HFF-Myc (cell line): ENCODE results near the gene SPOCK2.

ENCODE experiments used
- DNase-seq: peaks from one replicate; pipeline ENCODE4 v3.0.0-alpha.2; 2011; ENCODE audit warnings: low read depth; ENCODE audit errors: extremely low read depth
- H3K4me3 ChIP-seq: replicated peaks from 2 replicates; pipeline ENCODE4 v1.5.1; 2011; ENCODE audit warnings: low read depth, mild to moderate bottlenecking, control low read depth, low read length
- TF ChIP-seq, protein P1 (sequence below): IDR thresholded peaks from 2 replicates; pipeline ENCODE4 v1.5.1; 2012; ENCODE audit warnings: mild to moderate bottlenecking, low read depth, low read length, control low read depth; ENCODE audit errors: missing control alignments

SPOCK2 gene

DNA sequence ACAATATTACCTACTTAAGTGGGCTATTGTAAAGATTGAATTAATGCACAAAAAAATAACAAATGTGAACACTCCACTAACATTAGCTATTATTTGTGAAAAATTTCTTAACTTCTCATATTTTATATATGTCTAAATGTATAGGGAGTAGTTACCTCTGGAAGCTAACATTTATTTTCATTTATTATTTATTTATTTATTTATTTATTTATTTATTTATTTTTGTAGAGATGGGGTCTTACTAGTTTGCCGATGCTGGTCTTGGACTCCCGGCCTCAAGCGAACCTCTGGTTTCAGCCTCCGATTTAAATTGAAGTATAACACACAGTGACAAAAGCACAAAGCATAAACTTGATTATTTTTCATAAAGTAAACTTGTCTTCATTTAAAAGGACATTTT, 5.1 kb upstream of the SPOCK2 start:
- TF ChIP-seq, protein P1, sequence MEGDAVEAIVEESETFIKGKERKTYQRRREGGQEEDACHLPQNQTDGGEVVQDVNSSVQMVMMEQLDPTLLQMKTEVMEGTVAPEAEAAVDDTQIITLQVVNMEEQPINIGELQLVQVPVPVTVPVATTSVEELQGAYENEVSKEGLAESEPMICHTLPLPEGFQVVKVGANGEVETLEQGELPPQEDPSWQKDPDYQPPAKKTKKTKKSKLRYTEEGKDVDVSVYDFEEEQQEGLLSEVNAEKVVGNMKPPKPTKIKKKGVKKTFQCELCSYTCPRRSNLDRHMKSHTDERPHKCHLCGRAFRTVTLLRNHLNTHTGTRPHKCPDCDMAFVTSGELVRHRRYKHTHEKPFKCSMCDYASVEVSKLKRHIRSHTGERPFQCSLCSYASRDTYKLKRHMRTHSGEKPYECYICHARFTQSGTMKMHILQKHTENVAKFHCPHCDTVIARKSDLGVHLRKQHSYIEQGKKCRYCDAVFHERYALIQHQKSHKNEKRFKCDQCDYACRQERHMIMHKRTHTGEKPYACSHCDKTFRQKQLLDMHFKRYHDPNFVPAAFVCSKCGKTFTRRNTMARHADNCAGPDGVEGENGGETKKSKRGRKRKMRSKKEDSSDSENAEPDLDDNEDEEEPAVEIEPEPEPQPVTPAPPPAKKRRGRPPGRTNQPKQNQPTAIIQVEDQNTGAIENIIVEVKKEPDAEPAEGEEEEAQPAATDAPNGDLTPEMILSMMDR, result no peak
- no peak overlapping the region for H3K4me3 ChIP-seq
- DNase-seq, result no peak

DNA sequence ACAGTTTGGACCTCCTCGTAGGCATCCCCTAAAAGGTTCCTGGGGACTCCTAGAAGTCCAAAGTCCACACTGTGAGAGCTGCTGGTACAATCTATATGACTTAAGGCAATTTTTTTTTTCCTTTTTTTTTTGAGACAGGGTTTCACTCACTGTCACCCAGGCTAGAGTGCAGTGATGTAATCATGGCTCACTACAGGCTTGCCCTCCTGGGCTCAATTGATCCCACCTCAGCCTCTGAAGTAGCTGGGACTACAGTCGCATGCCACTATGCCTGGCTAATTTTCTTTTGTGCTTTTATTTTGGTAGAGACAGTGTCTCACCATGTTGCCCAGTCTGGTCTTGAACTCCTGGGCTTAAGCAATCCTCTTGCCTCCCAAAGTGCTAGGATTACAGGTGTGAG, 4.6 kb upstream of the SPOCK2 start:
- DNase-seq, result no peak
- TF ChIP-seq, protein P1, result no peak

DNA sequence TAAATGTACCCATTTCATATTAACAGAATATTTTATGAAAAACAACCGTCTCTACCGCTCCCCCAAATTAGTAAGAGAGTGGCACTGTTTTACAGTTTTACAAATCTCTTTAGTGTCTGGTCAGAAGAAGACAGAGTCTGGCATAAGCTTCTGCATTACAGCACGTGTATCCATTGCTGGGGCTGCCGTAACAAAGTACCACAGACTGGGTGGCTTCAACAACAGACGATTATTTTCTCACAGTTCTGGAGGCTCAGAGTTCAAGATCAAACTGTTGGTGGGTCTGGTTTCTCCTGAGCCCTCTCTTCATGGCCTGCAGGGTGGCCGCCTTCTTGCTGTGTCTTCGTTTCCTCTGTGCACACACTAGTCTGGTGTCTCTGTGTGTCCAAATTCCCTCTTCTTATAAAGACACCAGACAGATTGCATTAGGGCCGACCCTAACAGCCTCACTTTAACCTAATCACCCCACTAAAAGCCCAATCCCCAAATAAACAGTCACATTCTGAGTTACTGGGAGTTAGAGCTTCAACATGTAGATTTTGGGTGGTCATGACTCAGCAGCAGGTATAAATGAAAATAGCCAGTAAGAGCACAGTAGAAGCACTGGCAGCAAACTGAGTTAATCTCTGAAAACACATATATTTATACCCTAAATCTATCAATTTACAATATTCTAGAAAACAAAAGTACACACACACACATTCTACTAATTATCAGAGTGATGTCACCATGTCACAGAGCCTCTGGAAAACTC, 4.0 kb upstream of the SPOCK2 start:
- TF ChIP-seq, protein P1, result no peak
- H3K4me3 ChIP-seq, result no peak overlapping the region
- no peak for DNase-seq

More for the DNA sequence above, 4.6 kb upstream of the SPOCK2 start:
- no peak overlapping the region for H3K4me3 ChIP-seq

DNA sequence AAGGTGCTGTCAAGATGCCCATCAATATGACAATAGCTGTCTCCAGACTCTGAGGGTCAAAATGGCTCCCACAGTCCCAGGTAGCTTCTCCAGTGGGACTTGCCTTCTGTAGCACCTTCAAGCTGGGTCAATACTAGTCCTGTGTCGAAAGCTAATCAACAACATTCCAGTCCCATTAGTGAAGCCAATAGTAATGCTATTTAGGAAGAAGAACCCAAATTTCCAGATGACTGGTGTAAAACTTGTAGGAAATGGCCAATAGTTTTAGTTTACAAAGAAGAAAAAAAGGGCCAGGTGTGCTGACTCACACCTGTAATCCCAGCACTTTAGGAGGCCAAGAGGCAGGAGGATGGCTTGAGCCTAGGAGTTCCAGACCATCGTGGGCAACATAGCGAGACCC, 2.0 kb upstream of the SPOCK2 start:
- no peak for DNase-seq
- TF ChIP-seq, protein P1, result no peak
- H3K4me3 ChIP-seq, result no peak overlapping the region

DNA sequence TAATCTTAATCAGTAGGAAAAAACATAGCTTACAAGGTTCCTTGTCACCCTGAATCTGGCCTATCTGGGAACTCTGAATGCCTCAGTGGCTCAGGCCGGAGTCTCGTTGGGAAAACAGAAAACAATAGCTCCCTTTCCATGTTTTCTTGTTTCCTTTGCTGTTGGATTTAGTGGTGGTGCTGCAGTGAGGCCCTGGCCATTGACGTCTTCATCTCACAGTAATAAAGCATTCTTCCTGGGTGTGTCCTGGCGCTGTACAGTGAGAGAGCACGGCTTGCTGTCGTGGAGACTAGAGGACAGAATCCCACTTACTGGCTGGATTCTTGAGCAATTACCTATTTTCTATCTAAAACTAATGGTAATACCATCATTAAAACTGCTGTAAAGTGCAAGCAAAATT, 1.3 kb upstream of the SPOCK2 start:
- no peak overlapping the region for H3K4me3 ChIP-seq
- TF ChIP-seq, protein P1, result no peak
- DNase-seq, result no peak

DNA sequence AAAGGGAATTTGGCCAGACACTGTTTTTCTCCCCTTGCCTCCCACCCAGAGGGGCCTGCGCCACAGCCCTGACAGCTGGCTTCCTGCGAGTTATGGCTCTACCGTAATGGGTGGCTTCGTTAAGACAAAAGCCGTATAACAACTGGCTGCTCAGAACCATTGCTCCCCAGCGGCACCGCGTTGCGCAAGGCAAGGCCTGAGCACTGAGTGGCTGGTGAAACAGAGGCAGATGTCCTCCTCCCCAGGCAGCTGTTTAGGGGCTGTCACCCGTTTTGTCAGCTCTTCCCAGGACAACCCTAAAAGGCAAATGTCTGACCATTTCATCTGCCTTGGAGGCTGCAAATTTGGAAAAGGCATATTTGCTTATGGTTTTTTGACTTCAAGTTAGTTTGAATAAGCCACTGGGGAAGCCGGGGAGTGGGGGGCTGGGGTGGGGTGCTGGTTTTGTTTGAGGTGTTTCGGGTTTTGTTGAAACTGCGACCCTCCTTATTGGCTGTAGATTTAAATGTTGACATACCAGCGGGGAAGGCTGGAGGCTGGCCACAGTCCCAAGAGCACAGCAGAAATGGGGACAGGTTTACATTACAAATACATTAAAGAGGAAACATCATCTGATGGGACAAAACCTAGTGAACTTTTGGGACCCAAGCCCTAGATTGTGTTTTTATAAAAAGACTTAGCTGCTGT, 681 bp upstream of the SPOCK2 start:
- H3K4me3 ChIP-seq, result no peak overlapping the region
- no peak for DNase-seq
- TF ChIP-seq, protein P1, result no peak
